ENCODE data around the gene EFNA3. TPM values are rescaled to one million over a fixed set of nuclear protein-coding genes. Genes with fewer than 3 reads are reported as not detected.

The EFNA3 gene
- total and polyA plus RNA-seq, 2 experiments from 2014 or later, result 10.3 to 13.6 TPM

GRCh38 chr1:155057104-155057503, 21.5 kb upstream of the EFNA3 start (continued):
- TF ChIP-seq ZNF462 (CRISPR knock-in tag; IDR thresholded peaks at IDR 0.05), result no peak
- TF ChIP-seq CTCF (conservative IDR thresholded peaks at IDR 0.05; ENCODE audit: low read depth in 2 of 2), result no peak
- no peak for TF ChIP-seq ZNF331 (CRISPR knock-in tag; IDR thresholded peaks at IDR 0.05; ENCODE audit: low read depth)
- no peak for TF ChIP-seq STAT1 (IDR thresholded peaks at IDR 0.05; ENCODE audit: unreplicated experiment)
- TF ChIP-seq EZH2 (IDR thresholded peaks at IDR 0.05; ENCODE audit: low read depth, unreplicated experiment), result no peak
- TF ChIP-seq CREB1 (CRISPR knock-in tag; IDR thresholded peaks at IDR 0.05; ENCODE audit: low read depth), result no peak
- TF ChIP-seq ZNF114 (CRISPR knock-in tag; IDR thresholded peaks at IDR 0.05), result no peak

GRCh38 chr1:155057788-155058211, 20.8 kb upstream of the EFNA3 start:
- H3K4me1 Mint-ChIP-seq, result peaks cover 8% of the 10 kb centered on the region

More at GRCh38 chr1:155057788-155058211, 20.8 kb upstream of the EFNA3 start:
- DNase-seq (ENCODE audit: low spot score) (peak; percentile 57), ATAC-seq (no peak)
- no peak overlapping the region for H3K27ac Mint-ChIP-seq
- Histone ChIP-seq H3K27ac (ENCODE audit: low read depth) (no peak overlapping the region), H3K27me3 (ENCODE audit: insufficient read depth) (peaks cover 5% of the 10 kb centered on the region; the same call in 1 of the 2 replicates), H3K79me2 (replicated peaks; ENCODE audit: insufficient read depth) (no peaks in the 10 kb centered on the region), H3K9me2 (ENCODE audit: insufficient read depth) (no peaks in the 10 kb centered on the region), H2AFZ (no peak overlapping the region), H4K20me1 (replicated peaks; ENCODE audit: insufficient read depth) (no peaks in the 10 kb centered on the region), H3K4me3 (no peak overlapping the region), H3K4me1 (ENCODE audit: insufficient read depth) (peaks cover 4% of the 10 kb centered on the region), H3F3A (replicated peaks; ENCODE audit: low read depth) (0 out of 2 replicates have a peak, but pooled peaks cover 3% of the 10 kb centered on the region), H3K4me2 (no peak overlapping the region), H3K36me3 (ENCODE audit: insufficient read depth) (no peaks in the 10 kb centered on the region)
- peaks cover 12% of the 10 kb centered on the region for H3K27me3 Mint-ChIP-seq (ENCODE audit: insufficient read depth, low read depth, poor library complexity)
- no peaks in the 10 kb centered on the region for H3K9me3 Mint-ChIP-seq
- H3K36me3 Mint-ChIP-seq (ENCODE audit: low read depth), result peaks cover 3% of the 10 kb centered on the region; the same call in 1 of the 3 replicates
- TF ChIP-seq ZNF114 (CRISPR knock-in tag; IDR thresholded peaks at IDR 0.05) (no peak), EZH2 (IDR thresholded peaks at IDR 0.05; ENCODE audit: low read depth, unreplicated experiment) (no peak), CTCF (conservative IDR thresholded peaks at IDR 0.05; ENCODE audit: low read depth in 2 of 2) (peak in 1 of 2 experiments; percentile 36; a peak in 2 of 4 replicates), CREB1 (CRISPR knock-in tag; IDR thresholded peaks at IDR 0.05; ENCODE audit: low read depth) (no peak)
- no peak overlapping the region for H3K4me3 Mint-ChIP-seq
